Measurements from ENCODE around the gene PGLYRP1.

Gene PGLYRP1

DNA sequence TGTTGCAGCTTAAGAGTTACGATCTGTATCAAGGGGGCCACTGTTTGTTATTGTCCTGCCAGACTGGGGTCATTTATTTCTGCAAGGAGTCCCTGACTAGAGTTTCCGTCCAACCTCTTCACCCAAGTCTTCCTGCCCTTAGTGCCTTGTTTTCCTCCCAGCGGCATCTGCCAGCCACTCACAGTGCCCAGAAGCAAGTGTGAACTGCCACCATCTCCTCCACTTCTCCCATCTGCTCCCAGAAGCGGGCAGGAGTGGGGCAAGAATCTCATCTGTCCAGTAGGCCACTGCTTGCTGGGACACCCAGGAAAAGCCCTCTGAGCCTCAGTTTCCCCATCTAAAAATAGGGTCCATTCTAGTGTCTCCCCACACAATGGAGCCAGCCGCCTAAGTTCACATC lies 53.2 kb downstream of the PGLYRP1 start:
- DNase-seq (ENCODE audit: low read depth in 2 of 2) = no peak

Measured in activated CD4-positive, alpha-beta T cell treated with anti-CD3 and anti-CD28 coated beads for 24 hours (primary cell).